ENCODE results near the gene LRRC46.

Gene LRRC46

GRCh38 chr17:47834756-47835155 lies 3.3 kb downstream of the LRRC46 start:
- DNase-seq, result no peak

DNA sequence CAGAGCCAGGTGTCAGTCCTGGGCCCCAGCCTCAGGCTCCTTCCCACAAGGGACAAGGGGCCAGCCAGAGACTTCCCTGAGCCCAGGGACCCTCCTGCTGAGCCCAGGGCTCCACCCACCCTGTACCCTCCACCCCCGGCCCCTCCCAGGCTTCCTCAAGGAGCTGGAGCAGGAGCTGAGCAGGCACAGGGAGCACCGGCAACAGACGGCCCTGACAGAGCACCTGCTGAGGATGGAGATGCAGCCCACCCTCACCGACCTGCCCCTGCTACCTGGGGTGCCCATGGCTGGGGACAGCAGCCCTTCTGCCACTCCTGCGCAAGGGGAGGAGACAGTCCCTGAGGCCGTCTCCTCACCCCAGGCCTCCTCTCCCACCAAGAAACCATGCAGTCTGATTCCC lies 5.1 kb downstream of the LRRC46 start:
- DNase-seq, result no peak

DNA sequence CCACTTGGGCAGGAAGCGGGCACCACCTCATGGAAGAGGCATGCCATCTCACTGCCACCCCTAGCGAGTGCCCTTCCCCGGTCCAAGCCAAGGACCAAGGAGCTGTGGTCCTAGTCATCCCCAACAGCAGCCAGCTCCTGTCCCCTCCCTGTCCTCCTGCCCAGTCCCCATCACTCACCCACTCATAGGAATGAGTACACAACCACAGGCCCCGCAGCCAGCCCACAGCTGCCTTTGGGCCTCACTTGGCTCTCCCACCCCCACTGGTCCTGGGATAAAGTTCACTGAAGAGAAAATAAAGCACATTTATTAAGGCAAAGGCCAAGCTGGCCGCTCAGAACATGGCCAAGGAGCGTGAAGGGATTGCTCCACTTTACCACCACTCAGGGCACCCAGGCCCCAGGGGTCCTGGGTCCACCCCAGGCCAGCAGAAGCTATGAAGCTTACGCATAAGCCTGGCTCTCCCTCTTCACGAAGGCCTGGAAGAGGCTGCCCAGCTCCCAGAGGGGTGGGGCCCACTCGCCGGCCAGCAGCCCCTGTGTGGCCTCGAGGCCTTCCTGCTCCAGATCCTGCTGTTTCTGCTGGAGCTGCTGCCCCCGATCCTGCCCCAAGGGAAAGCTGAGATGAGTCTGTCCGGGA lies 6.0 kb downstream of the LRRC46 start:
- no peak for DNase-seq

GRCh38 chr17:47838636-47839035 lies 7.2 kb downstream of the LRRC46 start:
- no peak for DNase-seq

DNA sequence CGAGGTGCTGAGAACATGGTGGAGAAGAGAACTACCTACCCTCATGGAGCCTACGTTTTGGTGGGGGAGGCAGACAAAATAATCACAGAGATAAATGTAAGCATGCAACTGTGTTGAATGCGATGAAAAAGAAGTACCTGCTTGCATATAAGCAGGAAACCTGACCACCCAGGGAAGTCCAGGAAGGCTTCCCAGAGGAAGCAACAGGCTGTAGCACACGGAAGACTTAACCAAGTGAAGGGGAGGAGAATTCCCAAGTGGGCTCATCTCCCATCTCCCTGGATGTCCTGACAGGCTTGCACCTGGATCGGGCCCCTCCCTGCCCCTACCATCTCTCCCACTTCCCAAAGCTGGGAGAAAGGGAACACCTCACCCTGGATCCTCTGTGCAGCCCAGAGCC lies 7.6 kb downstream of the LRRC46 start:
- no peak for DNase-seq

- DNase-seq, result no peak
These were observed 8.7 kb downstream of the LRRC46 start for GRCh38 chr17:47840001-47840741.

GRCh38 chr17:47840742-47841487 lies 9.4 kb downstream of the LRRC46 start, which contains the start of gene SCRN2:
SCRN2 (minus strand) TSS chr17:47841273; CDS start chr17:47840843, 430 bp downstream.
- peak; percentile 80 for DNase-seq

DNA sequence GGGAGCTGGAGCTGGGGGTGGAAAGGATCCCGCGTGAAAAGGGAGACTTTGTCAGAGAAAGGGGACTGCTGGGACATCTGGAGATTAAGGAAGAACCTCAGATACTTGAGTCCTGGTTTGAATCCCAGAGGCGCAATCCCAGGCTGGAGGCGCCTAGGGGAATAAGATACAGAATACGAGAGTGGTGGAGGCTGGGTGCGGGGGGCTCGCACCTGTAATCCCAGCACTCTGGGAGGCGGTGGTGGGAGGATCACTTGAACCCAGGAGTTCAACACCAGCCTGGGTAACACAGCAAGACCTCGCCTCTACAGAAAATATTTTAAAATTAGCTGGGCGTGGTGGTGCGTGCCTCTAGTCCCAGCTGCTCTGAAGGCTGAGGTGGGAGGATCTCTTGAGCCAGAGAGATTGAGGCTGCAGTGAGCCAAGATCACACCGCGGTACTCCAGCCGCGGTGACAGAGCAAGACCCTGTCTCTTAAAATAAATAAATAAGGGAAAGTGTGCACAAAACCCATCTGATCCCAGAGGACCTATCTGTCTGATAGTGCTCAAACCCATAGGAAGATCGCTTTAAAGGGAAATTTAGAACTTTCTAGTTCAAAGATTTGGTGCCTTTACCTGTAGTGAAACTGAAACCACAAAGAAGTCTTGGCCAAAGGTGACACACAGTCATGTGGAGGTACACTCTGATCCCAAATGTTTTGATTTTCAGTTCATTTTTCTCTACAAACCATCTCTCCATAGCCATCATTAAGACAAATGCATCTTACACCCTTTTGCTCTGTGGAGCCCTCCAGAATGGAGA lies 10.2 kb downstream of the LRRC46 start:
- DNase-seq, result no peak

DNA sequence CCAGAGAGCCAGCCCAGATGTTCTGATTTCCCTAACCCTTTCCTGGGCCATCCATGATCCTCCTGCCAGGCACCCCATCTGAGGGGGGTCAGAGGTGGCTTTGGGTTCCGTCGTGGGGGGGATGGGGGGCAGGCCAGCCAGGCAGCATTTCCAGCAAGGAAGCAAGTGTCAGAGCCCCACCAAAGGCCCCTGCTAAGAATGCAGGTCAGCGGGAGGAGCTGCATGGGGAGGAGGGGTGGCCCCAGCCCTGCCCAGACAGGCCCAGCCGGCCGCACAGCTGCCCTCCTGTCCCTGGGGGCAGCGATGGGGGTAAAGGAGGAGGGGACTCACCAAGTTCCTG lies 11.9 kb downstream of the LRRC46 start:
- no peak for DNase-seq

GRCh38 chr17:47844227-47844626 lies 12.8 kb downstream of the LRRC46 start:
- no peak for DNase-seq

DNA sequence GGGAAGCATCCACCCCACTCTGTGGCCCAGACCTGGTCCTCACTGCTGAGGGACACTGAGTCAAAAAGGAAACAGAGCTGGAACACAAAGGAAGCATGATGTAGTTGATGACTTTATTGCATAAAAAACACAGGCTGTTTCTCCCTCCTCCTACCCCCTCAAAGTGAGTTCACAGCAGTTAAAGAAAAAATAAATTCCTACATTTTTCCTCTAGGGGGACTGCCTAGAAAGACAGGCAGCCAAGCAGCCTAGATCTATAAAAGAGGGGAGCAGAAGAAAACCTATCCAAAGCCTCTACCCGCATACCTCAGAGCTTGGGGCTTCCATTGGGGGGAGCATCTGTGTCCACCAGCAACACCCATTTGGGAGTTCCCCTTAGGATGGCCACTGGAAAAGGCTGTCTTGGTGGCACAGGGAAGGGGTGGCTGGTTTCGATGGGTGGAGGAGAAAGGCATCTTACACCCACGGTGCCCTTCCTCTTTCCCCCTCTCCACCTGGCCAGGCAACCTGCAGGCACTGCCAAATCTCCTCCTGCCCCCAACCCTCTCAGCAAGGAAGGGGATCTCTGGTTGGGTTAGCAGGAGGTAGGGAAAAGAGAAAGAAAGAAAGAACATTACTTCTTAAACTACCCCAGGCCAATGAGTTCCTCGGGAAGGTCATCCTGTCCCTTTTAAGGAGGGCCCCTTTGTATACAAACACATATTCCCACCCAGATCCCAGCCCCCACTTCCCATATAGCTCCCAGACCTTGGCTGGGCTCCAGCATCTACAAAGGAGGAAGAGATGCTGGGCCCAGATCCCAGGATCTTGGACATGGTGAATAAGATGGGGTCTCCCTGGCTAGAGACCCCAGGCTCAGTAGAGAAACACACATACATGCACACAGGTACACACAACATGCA lies 13.6 kb downstream of the LRRC46 start:
- no peak for DNase-seq

GRCh38 chr17:47845716-47846075 lies 14.2 kb downstream of the LRRC46 start:
- DNase-seq, result no peak

DNA sequence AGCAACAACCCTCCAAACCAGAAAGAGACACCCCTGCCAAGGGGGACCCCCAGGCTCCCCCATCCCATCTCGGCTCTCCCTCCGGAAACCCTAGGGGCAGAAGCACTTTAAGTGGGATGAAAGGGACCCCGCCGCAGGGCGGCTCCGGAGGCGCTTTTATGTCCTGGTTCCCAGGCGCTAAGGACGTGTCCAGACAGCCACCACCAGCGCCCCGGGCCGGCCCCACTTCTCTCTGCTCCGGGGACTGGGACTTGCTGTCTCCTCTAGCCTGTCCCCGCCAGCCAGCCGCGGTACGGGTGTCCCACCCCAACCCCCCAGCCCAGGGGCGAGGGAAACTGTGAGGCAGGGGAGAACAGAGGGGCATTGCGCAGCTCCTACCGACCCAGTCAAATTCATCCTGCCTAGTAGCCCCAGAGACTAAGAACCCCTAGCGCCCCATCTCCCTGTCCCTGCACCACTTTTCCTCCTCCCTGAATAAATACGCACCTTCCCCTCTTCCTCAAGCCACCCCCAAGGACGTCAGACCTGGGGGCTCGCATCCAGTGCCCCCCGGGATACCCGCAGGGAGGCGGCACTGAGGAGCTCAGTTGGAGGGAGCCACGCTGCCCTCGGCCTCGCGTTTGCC lies 15.4 kb downstream of the LRRC46 start:
- DNase-seq, result no peak

DNA sequence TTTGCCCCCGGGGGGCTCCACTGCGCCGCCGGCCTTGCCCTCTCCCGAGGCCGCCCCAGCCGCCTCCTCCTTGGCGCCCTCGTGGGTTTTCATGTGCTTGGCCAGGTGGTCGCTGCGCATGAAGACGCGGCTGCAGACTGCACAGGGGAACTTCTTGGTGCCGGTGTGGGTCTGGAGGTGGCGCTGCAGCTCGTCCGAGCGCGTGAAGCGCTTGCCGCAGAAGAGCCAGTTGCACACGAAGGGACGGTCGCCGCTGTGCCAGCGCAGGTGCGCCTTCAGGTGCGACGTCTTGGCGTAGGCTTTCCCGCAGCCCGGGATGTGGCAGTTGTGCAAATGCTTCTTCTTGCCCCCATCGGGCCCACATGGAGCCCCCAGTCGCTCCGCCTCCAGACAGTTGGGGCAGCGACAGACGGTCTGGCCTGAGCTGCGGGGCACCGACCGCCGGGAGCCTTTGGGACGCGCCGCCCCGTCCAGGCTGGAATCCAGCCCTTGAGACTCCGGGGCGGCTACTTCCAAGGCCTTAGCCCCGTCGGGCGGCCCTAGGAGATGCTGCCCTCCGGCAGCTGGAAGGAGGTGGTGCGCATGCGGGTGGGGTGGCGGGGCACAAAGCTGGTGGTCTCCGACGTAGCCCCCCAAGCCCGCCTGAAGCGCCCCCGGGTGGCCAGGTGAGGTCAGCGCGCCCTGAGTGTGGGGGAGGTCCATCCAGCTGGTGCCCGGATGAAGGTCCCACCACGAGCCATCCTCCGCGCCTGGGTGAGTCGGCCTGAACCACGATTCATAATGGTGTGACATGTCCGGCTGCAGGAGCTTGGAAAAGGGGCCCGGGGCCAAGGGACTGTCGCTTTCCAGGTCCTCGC lies 16.1 kb downstream of the LRRC46 start:
- no peak for DNase-seq

GRCh38 chr17:47848198-47848513 lies 16.7 kb downstream of the LRRC46 start:
- no peak for DNase-seq

GRCh38 chr17:47850373-47850691 lies 18.9 kb downstream of the LRRC46 start:
- DNase-seq, result no peak

DNA sequence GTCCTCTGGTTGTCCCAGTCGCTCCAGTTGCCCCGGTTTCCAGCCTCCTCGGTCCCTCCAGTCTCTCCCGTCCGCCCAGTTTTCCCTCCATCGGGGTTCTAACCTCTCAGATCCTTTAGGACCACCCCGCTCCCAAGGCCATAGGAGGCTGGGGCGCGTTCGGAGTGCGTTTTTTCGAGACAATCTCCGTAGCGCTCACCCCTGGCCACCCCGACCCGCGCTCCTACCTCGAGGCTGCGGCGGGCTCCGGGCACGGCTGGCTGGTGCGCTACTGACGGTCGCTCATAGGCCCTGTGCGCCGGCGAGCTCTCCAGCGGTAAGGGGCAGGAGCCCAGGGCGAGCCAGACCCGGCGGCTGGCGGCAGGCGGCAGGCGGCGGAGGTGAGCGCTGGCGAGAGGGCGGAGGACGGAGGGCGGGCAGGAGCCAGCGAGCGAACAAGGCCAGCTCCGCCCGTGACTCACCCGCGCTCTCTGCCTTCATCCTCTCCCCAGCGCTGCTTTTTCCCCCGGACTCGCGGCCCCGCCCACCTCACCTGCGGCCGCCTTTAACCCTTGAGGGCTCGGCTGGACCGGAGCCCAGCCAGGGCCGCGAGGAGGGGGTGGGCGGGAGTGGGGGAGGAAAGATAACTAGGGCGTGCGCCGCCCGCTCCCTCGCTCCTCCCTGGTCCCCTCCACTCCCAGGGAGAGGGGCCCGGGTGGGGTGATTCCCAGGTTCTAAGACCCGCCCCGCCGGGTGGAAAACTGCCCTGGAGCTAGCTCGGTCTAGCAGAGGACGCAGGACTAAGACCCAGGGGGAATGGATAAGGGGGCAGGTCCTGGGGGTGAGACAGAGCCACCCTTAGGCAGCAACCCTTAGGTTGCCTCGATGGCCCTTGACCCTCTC lies 19.5 kb downstream of the LRRC46 start, which contains the start of gene SP6:
Gene SP6 (minus strand): TSS at position 472 of the 882 bp plus-strand sequence. CDS start 2,734 bp downstream, outside the sequence.
- DNase-seq, result peak; percentile 51

- no peak for DNase-seq
These were observed 20.3 kb downstream of the LRRC46 start for GRCh38 chr17:47851764-47852112.

DNA sequence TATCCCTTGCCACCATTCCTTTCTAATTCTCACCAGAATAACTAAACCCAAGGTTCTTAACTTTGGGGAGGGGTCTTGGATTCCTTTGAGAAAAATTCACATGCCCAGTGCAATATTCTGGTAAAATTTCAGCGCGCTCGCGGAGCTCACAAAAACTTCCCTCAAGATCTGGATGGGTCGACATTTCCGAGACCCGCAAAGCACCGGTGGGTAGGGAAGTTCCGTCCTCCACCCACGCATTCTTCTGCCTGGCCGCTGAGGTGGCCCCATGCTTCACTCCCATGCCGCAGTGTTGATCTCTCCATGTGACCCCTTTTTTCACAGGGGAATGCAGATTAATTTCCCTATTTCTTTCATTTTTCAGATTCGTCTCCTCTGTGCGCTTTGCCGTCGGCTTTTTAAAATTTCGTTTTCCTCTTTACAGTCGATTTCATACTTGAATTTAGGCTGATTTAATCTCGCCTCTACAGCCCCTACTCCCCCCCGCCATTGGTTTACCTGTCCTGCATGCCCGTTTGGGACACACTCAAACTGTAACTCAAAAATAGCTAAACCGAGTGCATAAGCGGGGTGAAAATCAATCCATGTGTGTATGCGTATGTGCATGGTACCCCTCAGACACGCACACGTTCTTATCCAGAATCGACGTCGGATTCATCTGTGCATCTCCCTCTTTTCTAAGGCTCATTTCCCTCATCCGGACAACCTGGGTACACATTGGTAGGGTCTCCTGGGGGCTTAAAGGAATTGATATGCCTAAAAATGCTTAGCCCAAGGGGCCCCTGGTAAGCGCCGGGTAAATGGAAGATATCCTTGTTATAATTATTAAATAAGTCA lies 20.9 kb downstream of the LRRC46 start:
- no peak for DNase-seq

Data from T-helper 9 cell (primary cell).